Measurements from ENCODE around the gene MTA1.
A peak's percentile ranks its signal among the peaks of the same experiment; 100 is the strongest.

MTA1 gene

DNA sequence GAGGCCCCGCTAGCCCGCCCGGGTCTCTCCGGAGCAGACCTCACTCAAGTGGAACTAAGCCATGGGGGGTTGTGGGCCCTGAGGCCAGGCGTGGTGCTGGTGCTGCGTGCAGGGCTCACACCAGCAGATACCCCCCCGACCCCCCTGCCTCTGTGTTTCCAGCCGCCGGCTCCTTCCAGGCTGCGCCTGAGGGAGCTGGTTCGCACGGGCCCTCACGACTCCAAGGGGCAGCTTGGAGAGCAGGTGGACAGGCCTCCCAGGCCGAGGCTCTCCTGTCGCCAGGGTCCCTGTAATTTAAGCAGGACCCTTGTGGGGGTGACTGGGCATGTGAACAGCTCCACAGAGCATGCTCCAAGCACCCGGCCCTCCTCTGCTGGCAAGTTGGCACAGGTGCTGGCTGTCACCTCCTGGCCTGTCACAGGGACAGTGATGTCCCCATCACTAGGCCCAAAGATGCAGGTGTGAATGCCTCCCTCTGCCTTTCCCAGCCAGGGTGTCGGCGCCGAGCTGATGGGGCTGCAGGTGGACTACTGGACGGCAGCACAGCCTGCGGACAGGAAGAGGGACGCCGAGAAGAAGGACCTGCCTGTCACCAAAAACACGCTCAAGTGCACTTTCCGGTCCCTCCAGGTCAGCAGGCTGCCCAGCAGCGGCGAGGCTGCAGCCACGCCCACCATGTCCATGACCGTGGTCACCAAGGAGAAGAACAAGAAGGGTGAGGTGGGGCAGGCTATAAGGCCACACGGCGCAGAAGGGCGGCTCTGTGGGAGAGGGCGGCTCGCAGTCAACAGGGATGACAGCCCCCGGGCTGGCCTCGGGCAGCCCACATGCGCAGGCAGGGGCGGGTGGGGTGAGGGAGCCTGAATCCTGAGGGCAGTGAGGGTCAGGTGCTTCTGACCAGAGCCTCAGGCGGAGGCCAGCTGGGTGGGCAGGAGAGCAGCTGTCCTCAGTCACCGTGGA, 27.2 kb upstream of the MTA1 start:
- TF ChIP-seq YY1 (IDR thresholded peaks at IDR 0.05; ENCODE audit: insufficient read depth, insufficient read length): no peak
- TF ChIP-seq ZNF274 (IDR thresholded peaks at IDR 0.05; ENCODE audit: low read depth, low read length): no peak
- TF ChIP-seq SUZ12 (IDR thresholded peaks at IDR 0.05; ENCODE audit: extremely low read depth, insufficient read depth, insufficient read length): no peak
- Histone ChIP-seq H3K9me3 (ENCODE audit: insufficient read depth, low read length) (no peaks in the 10 kb centered on the region), H3K36me3 (ENCODE audit: insufficient read depth, insufficient read length, low read length) (no peaks in the 10 kb centered on the region), H3K4me1 (ENCODE audit: insufficient read depth, insufficient read length) (peaks cover 11% of the 10 kb centered on the region), H3K27me3 (ENCODE audit: insufficient read depth, insufficient read length) (no peaks in the 10 kb centered on the region), H3K4me3 (ENCODE audit: insufficient read length, low read depth) (no peak overlapping the region), H3K9ac (ENCODE audit: insufficient read length, low read depth) (no peak overlapping the region)
- no peak for DNase-seq (ENCODE audit: low read depth, low spot score)

DNA sequence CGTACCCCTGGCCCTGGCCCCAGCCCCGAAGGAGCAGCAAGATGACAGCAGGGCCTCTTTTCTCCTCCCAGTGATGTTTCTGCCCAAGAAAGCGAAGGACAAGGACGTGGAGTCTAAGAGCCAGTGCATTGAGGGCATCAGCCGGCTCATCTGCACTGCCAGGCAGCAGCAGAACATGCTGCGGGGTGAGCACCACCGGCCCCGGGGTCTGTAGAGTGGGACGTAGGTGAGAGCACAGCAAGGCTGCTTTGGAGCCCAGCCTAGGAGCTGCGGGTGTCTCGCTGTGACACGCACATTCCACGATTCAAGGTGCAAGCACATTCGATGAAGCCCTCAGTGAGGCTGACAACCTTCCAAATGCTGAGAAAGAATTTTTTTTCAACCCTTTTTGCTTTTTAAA, 26.5 kb upstream of the MTA1 start:
- Histone ChIP-seq H3K9me3 (ENCODE audit: insufficient read depth, low read length) (no peaks in the 10 kb centered on the region), H3K27me3 (ENCODE audit: insufficient read depth, insufficient read length) (no peaks in the 10 kb centered on the region), H3K4me1 (ENCODE audit: insufficient read depth, insufficient read length) (peaks cover 11% of the 10 kb centered on the region), H3K9ac (ENCODE audit: insufficient read length, low read depth) (no peak overlapping the region), H3K4me3 (ENCODE audit: insufficient read length, low read depth) (no peak overlapping the region), H3K36me3 (ENCODE audit: insufficient read depth, insufficient read length, low read length) (no peaks in the 10 kb centered on the region)
- TF ChIP-seq YY1 (IDR thresholded peaks at IDR 0.05; ENCODE audit: insufficient read depth, insufficient read length): no peak
- no peak for TF ChIP-seq ZNF274 (IDR thresholded peaks at IDR 0.05; ENCODE audit: low read depth, low read length)
- TF ChIP-seq SUZ12 (IDR thresholded peaks at IDR 0.05; ENCODE audit: extremely low read depth, insufficient read depth, insufficient read length): no peak
- no peak for DNase-seq (ENCODE audit: low read depth, low spot score)

DNA sequence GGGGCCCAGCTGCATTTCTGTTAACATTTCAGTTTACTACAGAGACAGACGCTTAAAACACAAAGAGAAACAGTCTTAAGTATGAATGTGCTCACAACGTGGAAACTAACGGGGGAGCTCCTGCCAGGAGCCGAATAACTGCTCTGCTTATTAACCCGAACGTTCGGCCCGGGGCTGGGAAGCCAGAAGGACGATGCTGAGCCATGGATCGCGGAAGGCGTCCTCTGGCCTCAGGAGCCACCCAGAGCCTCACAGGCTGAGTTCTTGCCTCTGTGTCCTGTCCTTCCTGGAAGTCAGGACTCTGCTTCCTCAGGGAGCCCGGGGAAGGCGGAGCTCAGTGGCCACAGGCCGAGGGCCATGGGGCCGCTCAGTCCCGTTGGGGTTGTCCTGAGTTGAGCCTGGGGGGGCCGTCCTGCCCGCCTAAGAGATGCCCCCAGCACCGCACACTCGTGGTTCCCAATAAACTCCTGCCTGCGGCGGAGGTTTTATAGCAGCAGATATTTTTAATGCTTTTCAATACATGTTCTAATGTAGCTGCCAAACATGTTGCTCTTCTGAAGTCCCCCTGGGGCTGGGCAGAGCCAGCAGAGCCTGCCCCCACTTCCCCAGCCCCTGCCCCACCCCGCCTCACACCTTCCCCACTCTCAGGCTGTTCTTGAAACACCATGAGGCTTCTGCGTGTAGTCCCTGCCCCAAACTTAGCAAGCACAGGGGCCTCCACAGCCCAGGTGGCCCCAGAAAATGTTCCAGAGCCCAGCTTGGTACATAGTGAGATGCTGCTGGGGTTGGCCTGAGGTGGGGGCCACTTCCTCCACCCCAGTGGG, 24.7 kb upstream of the MTA1 start:
- H3K36me3 ChIP-seq (ENCODE audit: insufficient read depth, insufficient read length, low read length): peaks cover 8% of the 10 kb centered on the region
- H3K9ac ChIP-seq (ENCODE audit: insufficient read length, low read depth): no peak overlapping the region
- no peak overlapping the region for H3K4me3 ChIP-seq (ENCODE audit: insufficient read length, low read depth)
- no peak for DNase-seq (ENCODE audit: low read depth, low spot score)
- peaks cover 13% of the 10 kb centered on the region for H3K4me1 ChIP-seq (ENCODE audit: insufficient read depth, insufficient read length)
- H3K27me3 ChIP-seq (ENCODE audit: insufficient read depth, insufficient read length): no peaks in the 10 kb centered on the region
- peaks cover 9% of the 10 kb centered on the region; the same call in 1 of the 2 replicates for H3K9me3 ChIP-seq (ENCODE audit: insufficient read depth, low read length)
- TF ChIP-seq YY1 (IDR thresholded peaks at IDR 0.05; ENCODE audit: insufficient read depth, insufficient read length) (no peak), ZNF274 (IDR thresholded peaks at IDR 0.05; ENCODE audit: low read depth, low read length) (no peak), SUZ12 (IDR thresholded peaks at IDR 0.05; ENCODE audit: extremely low read depth, insufficient read depth, insufficient read length) (no peak)

DNA sequence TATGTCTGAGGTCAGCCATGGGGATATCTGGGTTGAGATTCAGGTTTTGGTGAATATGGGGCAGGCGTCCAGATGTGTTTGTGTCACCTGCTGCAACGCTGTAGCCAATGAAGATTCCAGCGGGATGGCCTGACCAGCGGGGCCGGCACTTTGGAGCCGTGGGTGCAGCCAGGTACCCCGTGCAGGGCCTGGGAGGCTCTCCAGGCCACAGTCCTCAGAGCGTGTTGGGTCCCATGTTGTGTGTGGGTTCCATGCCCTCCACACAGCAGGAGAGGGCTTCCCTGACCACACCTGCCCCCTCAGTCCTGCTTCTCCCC, 24.1 kb upstream of the MTA1 start:
- DNase-seq (ENCODE audit: low read depth, low spot score): no peak
- no peak for TF ChIP-seq ZNF274 (IDR thresholded peaks at IDR 0.05; ENCODE audit: low read depth, low read length)
- no peak for TF ChIP-seq SUZ12 (IDR thresholded peaks at IDR 0.05; ENCODE audit: extremely low read depth, insufficient read depth, insufficient read length)
- TF ChIP-seq YY1 (IDR thresholded peaks at IDR 0.05; ENCODE audit: insufficient read depth, insufficient read length): no peak
- H3K36me3 ChIP-seq (ENCODE audit: insufficient read depth, insufficient read length, low read length): peaks cover 14% of the 10 kb centered on the region
- no peak overlapping the region for H3K4me3 ChIP-seq (ENCODE audit: insufficient read length, low read depth)
- H3K27me3 ChIP-seq (ENCODE audit: insufficient read depth, insufficient read length): no peaks in the 10 kb centered on the region
- peaks cover 13% of the 10 kb centered on the region for H3K4me1 ChIP-seq (ENCODE audit: insufficient read depth, insufficient read length)
- H3K9ac ChIP-seq (ENCODE audit: insufficient read length, low read depth): no peak overlapping the region
- peaks cover 15% of the 10 kb centered on the region; the same call in 1 of the 2 replicates for H3K9me3 ChIP-seq (ENCODE audit: insufficient read depth, low read length)

DNA sequence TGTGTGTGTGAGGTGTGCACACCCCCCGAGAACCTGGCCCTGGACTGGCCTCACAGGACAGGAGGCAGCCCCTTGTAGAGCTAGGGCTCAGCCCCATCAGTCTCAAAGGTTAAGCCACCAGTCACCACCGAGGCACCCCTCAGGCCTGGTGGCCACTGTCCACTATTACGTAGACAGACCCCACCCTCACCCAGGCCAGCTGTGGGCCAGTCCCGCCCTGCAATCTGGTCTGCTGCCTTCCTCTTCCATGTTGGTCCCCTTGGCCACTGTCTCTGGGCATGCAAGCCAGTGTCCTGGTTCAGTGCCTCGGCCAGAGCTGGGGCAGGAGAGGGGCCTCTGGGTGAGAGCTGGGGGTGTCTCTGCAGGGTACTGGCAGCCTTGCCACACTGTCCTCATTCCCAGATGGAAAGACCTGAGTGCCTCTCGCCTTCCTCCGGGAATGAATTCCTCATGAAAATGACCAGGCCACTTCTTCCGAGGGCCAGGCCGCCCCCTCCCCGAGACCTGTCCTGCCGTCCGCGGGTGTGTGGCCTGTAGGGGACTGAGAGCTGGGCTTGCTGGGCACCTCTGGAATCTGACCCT, 22.2 kb upstream of the MTA1 start:
- H3K9ac ChIP-seq (ENCODE audit: insufficient read length, low read depth): peak overlapping the region; percentile 79
- peaks cover 6% of the 10 kb centered on the region for H3K4me1 ChIP-seq (ENCODE audit: insufficient read depth, insufficient read length)
- H3K4me3 ChIP-seq (ENCODE audit: insufficient read length, low read depth): no peak overlapping the region

DNA sequence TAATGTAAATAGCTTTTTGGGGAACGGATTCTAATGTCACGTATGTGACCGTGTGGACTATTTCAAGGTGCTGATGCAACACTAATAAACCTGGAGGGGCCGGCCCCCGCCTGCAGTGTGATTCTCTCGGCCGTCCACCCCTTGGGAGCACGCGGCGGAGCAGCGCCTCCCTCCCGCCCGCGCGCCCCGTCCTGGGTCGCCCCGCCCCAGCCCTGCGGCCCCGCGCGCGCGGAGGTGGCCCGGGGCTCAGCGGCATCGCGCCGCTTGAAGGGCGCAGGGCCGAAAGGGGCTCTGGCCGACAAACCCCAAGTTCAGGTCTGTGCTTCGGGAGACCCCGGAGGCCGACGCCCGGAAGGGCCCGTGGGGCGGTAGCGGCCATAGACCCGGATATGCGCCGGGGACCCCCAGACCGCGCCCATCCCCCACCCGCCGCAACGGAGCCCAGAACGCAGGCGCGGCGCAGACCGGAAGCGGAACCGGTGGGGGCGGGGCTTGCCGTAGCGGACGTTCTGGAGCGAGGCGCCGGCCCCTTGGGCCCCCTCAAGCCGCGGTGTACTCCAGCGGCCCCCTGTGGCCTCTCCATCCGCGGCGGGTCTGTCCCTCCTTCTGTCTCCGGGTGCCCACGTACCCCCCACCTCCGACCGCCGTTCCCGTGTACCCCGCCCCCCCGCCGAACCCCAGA, 21.4 kb upstream of the MTA1 start, which contains the start of gene TEX22:
Gene TEX22 (plus strand): TSS at position 495 of the 682 bp plus-strand sequence. CDS start 803 bp downstream, outside the sequence.
- H3K4me1 ChIP-seq (ENCODE audit: insufficient read depth, insufficient read length): peaks cover 2% of the 10 kb centered on the region
- no peaks in the 10 kb centered on the region for H3K27me3 ChIP-seq (ENCODE audit: insufficient read depth, insufficient read length)
- peak within 1 kb of the TSS; percentile 72 for H3K4me3 ChIP-seq (ENCODE audit: insufficient read length, low read depth)
- peaks cover 21% of the 10 kb centered on the region for H3K36me3 ChIP-seq (ENCODE audit: insufficient read depth, insufficient read length, low read length)
- DNase-seq (ENCODE audit: low read depth, low spot score): peak; percentile 74
- H3K9ac ChIP-seq (ENCODE audit: insufficient read length, low read depth): peak within 1 kb of the TSS; percentile 87
- no peak for TF ChIP-seq YY1 (IDR thresholded peaks at IDR 0.05; ENCODE audit: insufficient read depth, insufficient read length)
- no peak for TF ChIP-seq ZNF274 (IDR thresholded peaks at IDR 0.05; ENCODE audit: low read depth, low read length)
- TF ChIP-seq SUZ12 (IDR thresholded peaks at IDR 0.05; ENCODE audit: extremely low read depth, insufficient read depth, insufficient read length): no peak
- H3K9me3 ChIP-seq (ENCODE audit: insufficient read depth, low read length): peaks cover 29% of the 10 kb centered on the region; the same call in 1 of the 2 replicates

More for the DNA sequence above, 22.2 kb upstream of the MTA1 start:
- Histone ChIP-seq H3K36me3 (ENCODE audit: insufficient read depth, insufficient read length, low read length) (peaks cover 21% of the 10 kb centered on the region), H3K9me3 (ENCODE audit: insufficient read depth, low read length) (peaks cover 29% of the 10 kb centered on the region; the same call in 1 of the 2 replicates), H3K27me3 (ENCODE audit: insufficient read depth, insufficient read length) (no peaks in the 10 kb centered on the region)
- DNase-seq (ENCODE audit: low read depth, low spot score): no peak
- TF ChIP-seq SUZ12 (IDR thresholded peaks at IDR 0.05; ENCODE audit: extremely low read depth, insufficient read depth, insufficient read length): no peak
- TF ChIP-seq ZNF274 (IDR thresholded peaks at IDR 0.05; ENCODE audit: low read depth, low read length): no peak
